SK-N-SH (cell line): ENCODE results near the gene DCLK3. TPM values are rescaled to one million over a fixed set of nuclear protein-coding genes. Genes with fewer than 3 reads are reported as not detected.

Experiments used
- CTCF ChIA-PET: fragments of 300-600, 350-600 bp; formaldehyde crosslinking; extraction: SDS; loops from one replicate; lab custom pipeline; 2021; lab: Yijun Ruan, JAX
- POLR2A ChIA-PET: fragments of 350-600 bp; sonication (Branson Sonifier 250); formaldehyde crosslinking; extraction: SDS; loops from one replicate; lab custom pipeline; 2020; ENCODE audit warnings: antibody characterized with exemption, inconsistent platforms; lab: Yijun Ruan, JAX
- DNase-seq: peaks from one replicate; pipeline ENCODE4 v3.0.0; 2012
- H2AFZ ChIP-seq: fragments of 200-600 bp; sonication (generic); 2 replicates; pipeline ENCODE4 v1.8.1; 2016; ENCODE audit warnings: antibody characterized with exemption, mild to moderate bottlenecking, low read depth
- H3F3A ChIP-seq: fragments of 200-600 bp; sonication (generic); replicated peaks from 2 replicates; pipeline ENCODE3; 2016; ENCODE audit warnings: antibody characterized with exemption, mild to moderate bottlenecking; ENCODE audit not compliant: insufficient read depth
- H3K27ac ChIP-seq, 2 experiments: fragments of 200-500 bp in 1 of 2; fragments of 200-600 bp in 1 of 2; sonication (Bioruptor generic) in 1 of 2; sonication (generic), shearing (Covaris generic) in 1 of 2; 2 replicates each; pipeline versions ENCODE4 v1.5.1 to v1.6.1; 2014 to 2016; ENCODE audit warnings: low read depth in 2 of 2, inconsistent platforms in 1 of 2, low read length in 1 of 2, mild to moderate bottlenecking in 1 of 2, mixed read lengths in 1 of 2
- H3K27me3 ChIP-seq: fragments of 200-600 bp; sonication (generic), shearing (Covaris generic); 2 replicates; pipeline ENCODE4 v1.6.1; 2016; ENCODE audit warnings: mixed run types; ENCODE audit not compliant: insufficient read depth
- H3K36me3 ChIP-seq, 2 experiments: fragments of 200-500 bp in 1 of 2; fragments of 200-600 bp in 1 of 2; sonication (Bioruptor generic) in 1 of 2; sonication (generic) in 1 of 2; replicated peaks in 1 of 2; 2 replicates each; pipeline versions ENCODE3 to v1.5.1; 2014 to 2016; ENCODE audit warnings: low read length in 1 of 2, mild to moderate bottlenecking in 1 of 2; ENCODE audit not compliant: insufficient read depth in 2 of 2, control insufficient read depth in 1 of 2
- H3K4me1 ChIP-seq, 2 experiments: fragments of 200-500 bp in 1 of 2; fragments of 200-600 bp in 1 of 2; sonication (Bioruptor generic) in 1 of 2; sonication (generic), shearing (Covaris generic) in 1 of 2; 2 replicates each; pipeline versions ENCODE4 v1.5.1 to v1.6.1; 2014 to 2016; ENCODE audit warnings: low read depth in 1 of 2, low read length in 1 of 2, mixed run types in 1 of 2; ENCODE audit not compliant: insufficient read depth in 2 of 2, control insufficient read depth in 1 of 2
- H3K4me2 ChIP-seq: fragments of 200-600 bp; sonication (generic), shearing (Covaris generic); 2 replicates; pipeline ENCODE4 v1.6.1; 2017; ENCODE audit warnings: mixed run types
- H3K4me3 ChIP-seq, 2 experiments: fragments of 200-500 bp in 1 of 2; fragments of 200-600 bp in 1 of 2; sonication (Bioruptor generic) in 1 of 2; sonication (generic), shearing (Covaris generic) in 1 of 2; 2 replicates each; pipeline versions ENCODE4 v1.5.1 to v1.8.1; 2014 to 2016; ENCODE audit warnings: low read depth in 2 of 2, inconsistent platforms in 1 of 2, low read length in 1 of 2, mild to moderate bottlenecking in 1 of 2, mixed read lengths in 1 of 2, moderate library complexity in 1 of 2
- H3K79me2 ChIP-seq: fragments of 200-600 bp; sonication (generic); 2 replicates; pipeline ENCODE4 v1.8.1; 2017; ENCODE audit warnings: mild to moderate bottlenecking; ENCODE audit not compliant: insufficient read depth
- H3K9ac ChIP-seq: fragments of 200-600 bp; sonication (generic); 2 replicates; pipeline ENCODE4 v1.6.1; 2017; ENCODE audit warnings: mixed run types
- H3K9me2 ChIP-seq: fragments of 200-600 bp; sonication (generic); 2 replicates; pipeline ENCODE4 v1.6.1; 2017; ENCODE audit warnings: mixed run types
- H3K9me3 ChIP-seq: fragments of 200-600 bp; sonication (generic); 2 replicates; pipeline ENCODE4 v1.6.1; 2017; ENCODE audit warnings: mixed run types, mild to moderate bottlenecking, moderate library complexity
- H4K20me1 ChIP-seq: fragments of 200-600 bp; sonication (generic); 2 replicates; pipeline ENCODE4 v1.6.1; 2017; ENCODE audit warnings: mild to moderate bottlenecking, mixed run types; ENCODE audit not compliant: insufficient read depth
- CHD2 ChIP-seq: fragments of 150-350 bp; IDR thresholded peaks from 2 replicates; pipeline ENCODE4 v1.6.1; 2018; ENCODE audit warnings: low read length; ENCODE audit not compliant: partially characterized antibody
- ELF1 ChIP-seq: IDR thresholded peaks from 2 replicates; pipeline ENCODE4 v1.4.0; 2012
- EP300 ChIP-seq, 2 experiments: IDR thresholded peaks; 2 replicates each; pipeline versions ENCODE4 v1.4.0 to v1.6.1; 2012; ENCODE audit warnings: borderline replicate concordance in 1 of 2, low read depth in 1 of 2, low read length in 1 of 2
- FOSL2 ChIP-seq: IDR thresholded peaks from 2 replicates; pipeline ENCODE4 v1.4.0; 2012; ENCODE audit warnings: low read depth, mild to moderate bottlenecking, moderate library complexity, borderline replicate concordance
- FOXM1 ChIP-seq: IDR thresholded peaks from 2 replicates; pipeline ENCODE4 v1.4.0; 2012; ENCODE audit warnings: low read depth, mild to moderate bottlenecking
- IRF3 ChIP-seq: fragments of 150-350 bp; IDR thresholded peaks from 2 replicates; pipeline ENCODE4 v1.6.1; 2016; ENCODE audit warnings: mild to moderate bottlenecking, low read depth, low read length
- JUND ChIP-seq: IDR thresholded peaks from 2 replicates; pipeline ENCODE4 v1.4.0; 2012
- MAX ChIP-seq: IDR thresholded peaks from 2 replicates; pipeline ENCODE4 v1.4.0; 2012; ENCODE audit warnings: low read depth
- MXI1 ChIP-seq: IDR thresholded peaks from 2 replicates; pipeline ENCODE4 v1.6.1; 2012; ENCODE audit warnings: mild to moderate bottlenecking, low read depth, low read length, improper control_type of control experiment
- NFIC ChIP-seq: IDR thresholded peaks from 2 replicates; pipeline ENCODE4 v1.4.0; 2012; ENCODE audit warnings: borderline replicate concordance
- NRF1 ChIP-seq: IDR thresholded peaks from 2 replicates; pipeline ENCODE4 v1.6.1; 2012; ENCODE audit warnings: low read depth, mild to moderate bottlenecking, low read length
- PBX3 ChIP-seq: IDR thresholded peaks from 2 replicates; pipeline ENCODE4; 2012
- POLR2AphosphoS5 ChIP-seq: IDR thresholded peaks from 2 replicates; pipeline ENCODE4 v1.6.1; 2012; ENCODE audit warnings: low read depth, low read length
- RAD21 ChIP-seq: IDR thresholded peaks from 2 replicates; pipeline ENCODE4 v1.6.1; 2012; ENCODE audit warnings: mild to moderate bottlenecking, low read length
- RCOR1 ChIP-seq: fragments of 150-350 bp; IDR thresholded peaks from 2 replicates; pipeline ENCODE4 v1.6.1; 2017; ENCODE audit warnings: antibody characterized with exemption, low read length
- SIN3A ChIP-seq: IDR thresholded peaks from 2 replicates; pipeline ENCODE4 v1.6.1; 2012; ENCODE audit warnings: low read depth, mild to moderate bottlenecking, low read length, moderate library complexity, borderline replicate concordance
- SMC3 ChIP-seq: IDR thresholded peaks from 2 replicates; pipeline ENCODE4 v1.6.1; 2012; ENCODE audit warnings: low read depth, low read length, improper control_type of control experiment
- TAF1 ChIP-seq: IDR thresholded peaks from 2 replicates; pipeline ENCODE4 v1.6.1; 2012; ENCODE audit warnings: low read depth, mild to moderate bottlenecking, low read length, moderate library complexity, borderline replicate concordance
- TCF12 ChIP-seq: IDR thresholded peaks from 2 replicates; pipeline ENCODE4 v1.4.0; 2012
- USF1 ChIP-seq: IDR thresholded peaks from 2 replicates; pipeline ENCODE4 v1.4.0; 2012; ENCODE audit warnings: low read depth, borderline replicate concordance
- YY1 ChIP-seq: IDR thresholded peaks from 2 replicates; pipeline ENCODE4 v1.4.0; 2012; ENCODE audit warnings: low read depth, mild to moderate bottlenecking
- WGBS: methylation state at CpG from one replicate; pipeline ENCODE4 v1.1.6; 2017; ENCODE audit warnings: low lambda C conversion rate; 5-methylcytosine and 5-hydroxymethylcytosine counted together
- polyA plus RNA-seq, 3 experiments: library from polyadenylated mRNA; depleted of rRNA; stranded (reverse); fragments of >200 nt; gene quantifications; 2 replicates each; pipeline ENCODE4 v1.2.3, GENCODE V29; 2012

DCLK3 gene
- polyA plus RNA-seq, 1 of the 3 experiments (the other 2 are of a cell fraction), result not detected

- CTCF ChIA-PET, result interaction anchor here (0.8 kb wide), 1 partner anchor 711 kb away, joined by 3 read pairs; no protein-coding TSS in a partner anchor
- DNase-seq, result no peak
- Histone ChIP-seq H3K9me3 (peaks cover 12% of the 10 kb centered on the region; the same call in 1 of the 2 replicates), H3F3A (peaks cover 25% of the 10 kb centered on the region), H2AFZ (no peak overlapping the region), H3K79me2 (no peaks in the 10 kb centered on the region), H3K9ac (no peak overlapping the region), H4K20me1 (no peaks in the 10 kb centered on the region), H3K27me3 (no peaks in the 10 kb centered on the region), H3K4me2 (no peak overlapping the region), H3K36me3 (peaks cover 0 to 3% of the 10 kb centered on the region in 2 experiments), H3K4me1 (no peaks in the 10 kb centered on the region), H3K27ac (peak overlapping the region in 1 of 2 experiments; percentile 34; a peak in 1 of 4 replicates), H3K4me3 (no peak overlapping the region), H3K9me2 (no peaks in the 10 kb centered on the region)
- POLR2A ChIA-PET, result no interaction called here
- WGBS, result 42% methylated on average over 2 of the region's 2 CpGs
- TF ChIP-seq SMC3, result no peak
- no peak for TF ChIP-seq SIN3A
- TF ChIP-seq POLR2AphosphoS5, result no peak
- TF ChIP-seq ELF1, result no peak
- TF ChIP-seq IRF3, result no peak
- TF ChIP-seq RCOR1, result no peak
- peak; percentile 47 for TF ChIP-seq PBX3
- TF ChIP-seq USF1, result no peak
- TF ChIP-seq YY1, result no peak
- TF ChIP-seq MAX, result no peak
- TF ChIP-seq FOSL2, result peak; percentile 50; the same call in 1 of the 2 replicates
- no peak for TF ChIP-seq FOXM1
- no peak for TF ChIP-seq MXI1
- peak; percentile 22; the same call in 1 of the 2 replicates for TF ChIP-seq TCF12
- TF ChIP-seq TAF1, result no peak
- no peak for TF ChIP-seq NFIC
- TF ChIP-seq EP300 (IDR thresholded peaks at IDR 0.05; ENCODE audit: borderline replicate concordance in 1 of 2, low read depth in 1 of 2, low read length in 1 of 2), result peak in 1 of 2 experiments; percentile 20; a peak in 1 of 4 replicates
- TF ChIP-seq JUND, result peak; percentile 35
- TF ChIP-seq NRF1, result no peak
- no peak for TF ChIP-seq RAD21
- TF ChIP-seq CHD2, result no peak
Observed at GRCh38 chr3:36677331-36678007, 86.9 kb downstream of the DCLK3 start.
